Measurements from ENCODE around the gene TKTL2. TPM values are rescaled to one million over a fixed set of nuclear protein-coding genes. Genes with fewer than 3 reads are reported as not detected.
"Not testable (repeated sequence)": the region's sequence is repeated elsewhere in the genome, so short reads cannot be mapped to it uniquely, and the experiment has no call there.

TKTL2 gene
- total RNA-seq, 6 experiments from 2014 or later: not detected

DNA sequence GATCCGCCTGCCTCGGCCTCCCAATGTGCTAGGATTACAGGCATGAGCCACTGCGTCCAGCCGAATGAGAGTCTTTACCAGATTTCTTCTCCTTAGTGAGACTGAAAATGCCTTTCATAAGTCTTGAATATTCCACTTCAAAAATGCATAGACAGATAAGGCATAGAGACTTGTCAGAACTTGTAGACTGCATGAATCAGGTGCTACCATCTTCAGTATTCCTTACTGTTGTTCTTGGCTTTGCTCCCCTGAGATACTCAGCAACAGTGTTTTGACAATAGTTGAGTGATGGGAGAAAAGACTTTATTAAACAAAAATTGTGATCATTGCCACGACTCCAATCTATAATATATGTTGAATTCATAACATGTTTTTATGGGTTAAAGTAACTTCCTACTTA lies 11.0 kb downstream of the TKTL2 start:
- H3K9me3 ChIP-seq: no peaks in the 10 kb centered on the region
- intact Hi-C loops (cut with DNase I): no loop called here
- no peak for TF ChIP-seq POLR2A (IDR thresholded peaks at IDR 0.05)
- TF ChIP-seq, protein P1, sequence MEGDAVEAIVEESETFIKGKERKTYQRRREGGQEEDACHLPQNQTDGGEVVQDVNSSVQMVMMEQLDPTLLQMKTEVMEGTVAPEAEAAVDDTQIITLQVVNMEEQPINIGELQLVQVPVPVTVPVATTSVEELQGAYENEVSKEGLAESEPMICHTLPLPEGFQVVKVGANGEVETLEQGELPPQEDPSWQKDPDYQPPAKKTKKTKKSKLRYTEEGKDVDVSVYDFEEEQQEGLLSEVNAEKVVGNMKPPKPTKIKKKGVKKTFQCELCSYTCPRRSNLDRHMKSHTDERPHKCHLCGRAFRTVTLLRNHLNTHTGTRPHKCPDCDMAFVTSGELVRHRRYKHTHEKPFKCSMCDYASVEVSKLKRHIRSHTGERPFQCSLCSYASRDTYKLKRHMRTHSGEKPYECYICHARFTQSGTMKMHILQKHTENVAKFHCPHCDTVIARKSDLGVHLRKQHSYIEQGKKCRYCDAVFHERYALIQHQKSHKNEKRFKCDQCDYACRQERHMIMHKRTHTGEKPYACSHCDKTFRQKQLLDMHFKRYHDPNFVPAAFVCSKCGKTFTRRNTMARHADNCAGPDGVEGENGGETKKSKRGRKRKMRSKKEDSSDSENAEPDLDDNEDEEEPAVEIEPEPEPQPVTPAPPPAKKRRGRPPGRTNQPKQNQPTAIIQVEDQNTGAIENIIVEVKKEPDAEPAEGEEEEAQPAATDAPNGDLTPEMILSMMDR (IDR thresholded peaks at IDR 0.05): no peak
- DNase-seq (no peak), ATAC-seq (no peak)
- no peak overlapping the region for H3K4me3 ChIP-seq
- H3K36me3 ChIP-seq: no peaks in the 10 kb centered on the region
- no peak overlapping the region for H3K27ac ChIP-seq
- no peaks in the 10 kb centered on the region for H3K4me1 ChIP-seq
- 70% methylated on average over 5 of the region's 5 CpGs for WGBS (ENCODE audit: insufficient coverage, low coverage, low lambda C conversion rate, missing lambda C conversion rate)
- no peaks in the 10 kb centered on the region for H3K27me3 ChIP-seq

DNA sequence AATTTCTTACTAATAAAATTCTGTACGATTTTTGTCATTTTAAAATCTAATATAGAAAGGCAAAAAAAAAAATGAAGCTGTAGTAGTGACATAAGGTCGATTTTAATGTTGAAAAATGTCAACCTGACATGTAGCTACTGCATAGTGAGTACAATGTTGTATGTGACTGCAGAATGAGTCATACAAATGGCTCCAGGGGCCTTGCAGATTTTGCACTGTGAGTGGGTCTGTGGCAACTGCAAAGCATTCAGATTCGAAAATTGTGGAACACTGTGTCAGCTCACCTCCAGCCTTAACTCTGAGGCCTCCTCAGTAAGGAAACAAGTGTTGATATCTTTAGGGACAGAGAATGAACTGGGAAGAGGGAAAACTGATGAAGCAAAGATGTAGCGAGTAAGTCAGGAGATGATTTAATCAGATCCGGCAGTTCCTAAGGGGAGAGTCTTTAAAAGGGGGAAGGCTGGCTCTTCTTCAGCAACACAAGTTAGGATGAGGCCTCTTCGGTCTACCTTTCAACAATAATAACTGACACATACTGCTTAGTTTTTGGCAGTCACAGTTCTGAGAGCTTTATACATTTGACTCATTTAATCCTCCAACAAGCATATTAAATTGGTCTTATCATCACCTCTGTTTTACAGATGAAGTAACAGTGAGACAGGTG lies 24.9 kb downstream of the TKTL2 start:
- WGBS (ENCODE audit: insufficient coverage, low coverage, low lambda C conversion rate, missing lambda C conversion rate): 62% methylated on average over 6 of the region's 6 CpGs
- H3K36me3 ChIP-seq: no peaks in the 10 kb centered on the region
- no peak overlapping the region for H3K27ac ChIP-seq
- no peak overlapping the region for H3K4me3 ChIP-seq
- H3K27me3 ChIP-seq: no peaks in the 10 kb centered on the region
- H3K9me3 ChIP-seq: no peaks in the 10 kb centered on the region
- no peaks in the 10 kb centered on the region for H3K4me1 ChIP-seq
- TF ChIP-seq, protein P1 (IDR thresholded peaks at IDR 0.05): no peak
- no peak for TF ChIP-seq POLR2A (IDR thresholded peaks at IDR 0.05)
- ATAC-seq (no peak), DNase-seq (no peak)
- intact Hi-C loops (cut with DNase I): no loop called here

DNA sequence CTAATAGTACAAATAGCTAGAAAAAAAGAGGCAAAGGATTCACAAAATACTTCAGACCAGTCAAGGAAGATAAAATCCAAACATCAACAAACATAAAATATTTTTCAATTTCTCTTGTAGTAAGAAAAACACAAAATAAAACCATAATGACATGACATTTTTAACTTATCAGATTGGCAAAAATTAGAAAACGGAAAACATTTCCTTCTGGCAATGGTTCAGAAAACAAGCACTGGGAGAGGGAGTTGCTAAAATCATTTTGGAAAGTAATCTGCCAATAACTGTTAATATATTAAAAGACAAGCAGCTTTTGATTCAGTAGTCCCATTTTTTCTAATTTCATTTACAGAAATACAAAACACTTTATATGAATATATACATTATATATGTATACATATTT lies 26.1 kb downstream of the TKTL2 start:
- H3K27ac ChIP-seq: no peak overlapping the region
- intact Hi-C loops (cut with DNase I): no loop called here
- ATAC-seq: no peak
- no peaks in the 10 kb centered on the region for H3K27me3 ChIP-seq
- 26% methylated on average over 1 of the region's 1 CpG for WGBS (ENCODE audit: insufficient coverage, low coverage, low lambda C conversion rate, missing lambda C conversion rate)
- H3K4me1 ChIP-seq: no peaks in the 10 kb centered on the region
- TF ChIP-seq, protein P1 (IDR thresholded peaks at IDR 0.05): no peak
- no peak for TF ChIP-seq POLR2A (IDR thresholded peaks at IDR 0.05)
- no peaks in the 10 kb centered on the region for H3K9me3 ChIP-seq
- H3K4me3 ChIP-seq: no peak overlapping the region
- H3K36me3 ChIP-seq: no peaks in the 10 kb centered on the region
- no peak for DNase-seq

- DNase-seq; H3K4me1 ChIP-seq; H3K27me3 ChIP-seq; ATAC-seq; H3K36me3 ChIP-seq; H3K4me3 ChIP-seq; intact Hi-C loops (cut with DNase I); H3K27ac ChIP-seq; H3K9me3 ChIP-seq: not testable (repeated sequence)
- 61% methylated on average over 12 of the region's 12 CpGs for WGBS (ENCODE audit: insufficient coverage, low coverage, low lambda C conversion rate, missing lambda C conversion rate)
Observed at GRCh38 chr4:163447023-163447422, 26.5 kb downstream of the TKTL2 start.

GRCh38 chr4:163440040-163440439 lies 33.5 kb downstream of the TKTL2 start:
- no peak overlapping the region for H3K27ac ChIP-seq
- no peaks in the 10 kb centered on the region for H3K27me3 ChIP-seq
- H3K4me1 ChIP-seq: no peaks in the 10 kb centered on the region
- WGBS (ENCODE audit: insufficient coverage, low coverage, low lambda C conversion rate, missing lambda C conversion rate): 57% methylated on average over 2 of the region's 2 CpGs
- no peaks in the 10 kb centered on the region for H3K9me3 ChIP-seq
- no peaks in the 10 kb centered on the region for H3K36me3 ChIP-seq
- DNase-seq (no peak), ATAC-seq (no peak)
- intact Hi-C loops (cut with DNase I): no loop called here
- H3K4me3 ChIP-seq: no peak overlapping the region
- TF ChIP-seq, protein P1 (IDR thresholded peaks at IDR 0.05): no peak
- no peak for TF ChIP-seq POLR2A (IDR thresholded peaks at IDR 0.05)

Other genes starting within 250 kb of the TKTL2 start
- gene NPY1R, start 141.2 kb downstream of the TKTL2 start, total RNA-seq: 1 to 10 TPM; 1.6 to 6.8 (median 5.6) TPM
- gene NPY5R, start 129.9 kb downstream of the TKTL2 start, total RNA-seq: under 1 TPM in 4 of 6 experiments, not detected in 2; 0.11 to 0.62 (median 0.21) TPM
- 10 to 100 TPM in 5 of 6 experiments, 1 to 10 TPM in 1; 6.0 to 27.0 (median 11.9) TPM for gene TMA16, start 20.9 kb upstream of the TKTL2 start, total RNA-seq